ENCODE results near the gene DEDD2.

The DEDD2 gene

GRCh38 chr19:42248270-42249148 is 31.0 kb upstream of the DEDD2 start:
- no peak for DNase-seq (ENCODE audit: low read depth in 2 of 2)

- no peak for DNase-seq (ENCODE audit: low read depth in 2 of 2)
Measured at GRCh38 chr19:42247640-42248199, 30.2 kb upstream of the DEDD2 start.

DNA sequence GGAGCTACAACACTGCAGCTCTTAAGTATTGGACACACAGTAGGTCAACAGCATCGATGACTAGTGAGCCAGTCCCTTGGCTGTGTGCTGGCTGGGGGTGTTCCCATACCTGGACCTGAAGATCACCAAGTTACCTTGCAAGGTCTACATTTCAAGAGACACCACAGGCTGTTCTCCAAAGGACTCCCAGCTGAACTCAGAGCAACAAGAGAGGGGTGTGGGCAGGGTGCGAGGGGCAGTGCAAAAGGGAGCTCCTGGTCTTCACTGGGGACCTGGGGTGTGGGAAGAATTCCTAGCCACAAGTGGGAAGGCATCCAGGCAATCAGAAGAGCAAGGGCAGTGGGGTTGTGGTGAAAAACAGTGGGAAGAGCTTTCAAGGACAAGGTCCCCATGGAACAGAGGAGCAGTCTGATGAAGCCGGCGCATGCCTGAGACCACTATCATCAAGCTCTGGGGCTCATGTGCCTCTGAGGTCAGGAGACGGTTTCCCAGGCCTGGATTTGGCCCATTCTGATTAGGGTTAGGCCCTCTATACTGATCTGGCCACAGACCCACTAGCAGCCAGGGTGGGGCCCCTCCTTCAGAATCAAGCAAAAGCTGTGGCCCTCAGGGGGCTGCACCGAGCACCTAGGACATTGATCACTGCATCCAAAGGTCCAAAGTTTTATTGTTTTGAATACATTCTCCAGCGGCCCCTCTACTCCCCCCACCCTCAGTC is 29.6 kb upstream of the DEDD2 start:
- DNase-seq (ENCODE audit: low read depth in 2 of 2) = no peak

DNA sequence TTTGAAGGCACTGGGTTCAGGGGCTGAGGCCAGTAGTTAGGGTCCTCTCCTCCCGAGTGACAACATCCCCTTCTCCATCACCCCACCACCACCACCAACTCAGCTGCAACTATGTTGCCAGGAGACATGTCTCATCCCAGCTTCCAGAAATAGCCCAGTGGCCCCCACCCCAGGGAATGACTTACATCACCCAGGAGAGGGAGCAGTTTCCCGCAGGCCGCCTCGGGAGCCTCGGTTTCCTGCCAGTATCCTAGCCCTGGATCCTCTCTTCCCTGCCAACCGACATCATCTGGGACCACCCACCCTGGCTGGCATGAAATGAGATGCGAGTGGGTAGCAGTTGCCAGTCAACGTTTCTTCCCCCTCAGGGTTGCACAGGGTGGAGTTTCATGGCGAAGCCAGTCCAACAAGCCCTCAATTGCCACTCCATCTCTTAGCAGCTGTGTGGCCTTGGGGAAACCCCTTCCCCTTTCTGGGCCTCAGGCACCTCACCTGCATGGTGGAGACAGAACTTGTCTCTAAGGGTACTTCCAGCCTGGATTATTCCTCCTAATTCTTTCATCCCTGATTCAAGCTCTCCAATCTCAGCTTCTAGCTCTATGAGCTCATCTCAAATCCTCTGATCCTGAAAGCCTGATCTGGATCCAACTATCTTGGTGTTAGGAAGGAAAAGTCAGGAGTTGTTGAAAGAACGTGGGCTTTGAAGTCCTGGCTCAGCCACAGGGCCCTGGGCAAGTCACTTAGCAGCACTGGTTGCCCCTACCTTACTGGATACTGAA is 28.9 kb upstream of the DEDD2 start:
- no peak for DNase-seq (ENCODE audit: low read depth in 2 of 2)

DNA sequence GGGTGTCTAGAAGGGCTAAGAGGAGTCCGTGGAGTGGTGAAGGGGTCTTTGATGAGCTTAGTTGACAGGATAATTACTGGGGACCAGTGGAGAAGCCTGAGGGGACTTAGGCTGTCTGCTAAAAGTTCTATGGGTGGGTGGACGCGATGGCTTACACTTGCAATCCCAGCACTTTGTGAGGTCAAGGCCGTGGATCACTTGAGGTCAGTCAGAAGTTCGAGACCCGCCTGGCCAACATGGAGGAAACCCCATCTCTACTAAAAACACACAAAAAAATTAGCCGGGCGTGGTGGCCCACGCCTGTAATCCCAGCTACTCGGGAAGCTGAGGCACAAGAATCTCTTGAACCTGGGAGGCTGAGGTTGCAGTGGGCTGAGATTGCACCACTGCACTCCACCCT is 27.8 kb upstream of the DEDD2 start:
- DNase-seq (ENCODE audit: low read depth in 2 of 2) = no peak

- DNase-seq (ENCODE audit: low read depth in 2 of 2) = peak; percentile 78 to 79
Measured at GRCh38 chr19:42244347-42245220, 27.1 kb upstream of the DEDD2 start.

DNA sequence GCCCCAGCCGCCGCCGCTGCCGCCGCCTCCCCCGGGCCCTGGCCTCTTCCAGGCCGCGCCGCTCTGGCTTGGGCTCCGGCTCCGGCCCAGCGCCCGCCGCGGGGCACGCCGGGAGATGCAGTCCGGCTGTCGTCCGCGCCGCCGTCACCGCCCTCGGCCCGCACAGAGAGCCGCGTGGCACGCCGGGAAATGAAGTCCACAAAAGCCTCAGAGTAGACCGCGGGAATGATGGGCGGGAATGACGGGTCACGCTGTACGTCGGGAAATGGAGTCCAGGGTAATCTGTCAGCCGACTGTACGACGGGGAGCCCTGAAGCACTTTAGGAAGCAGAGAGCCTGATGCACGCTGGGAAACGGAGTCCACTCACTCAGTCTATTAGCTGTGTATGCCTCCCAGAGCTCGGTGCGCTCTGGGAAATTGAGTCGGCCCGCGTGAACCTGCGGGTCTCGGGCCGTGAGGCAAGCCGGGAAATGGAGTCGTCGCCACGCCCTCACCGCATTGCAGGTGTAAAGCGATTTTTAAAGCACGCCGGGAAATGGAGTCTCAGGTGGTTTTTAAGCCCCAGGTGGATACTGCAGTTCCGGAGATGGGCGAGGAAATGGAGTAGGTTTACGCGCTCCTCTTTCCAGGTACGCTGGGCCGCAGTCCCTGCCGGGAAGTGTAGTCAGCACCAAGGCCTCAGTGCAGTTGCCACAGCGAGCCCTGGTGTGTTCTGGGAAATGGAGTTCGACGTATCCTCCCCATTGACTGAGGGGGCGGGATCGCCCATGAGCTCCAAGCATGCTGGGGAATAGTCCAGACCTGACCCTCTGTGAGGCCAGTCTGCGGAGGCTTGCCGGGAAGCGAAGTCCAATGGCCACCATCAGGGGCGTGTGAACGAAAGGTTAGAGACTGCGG is 25.3 kb upstream of the DEDD2 start, which contains the start of gene GSK3A:
Gene GSK3A, minus strand, starts transcription at position 91 of the 898 bp plus-strand sequence. CDS start 137 bp downstream, outside the sequence.
- peak; percentile 84 to 86 for DNase-seq (ENCODE audit: low read depth in 2 of 2)

DNA sequence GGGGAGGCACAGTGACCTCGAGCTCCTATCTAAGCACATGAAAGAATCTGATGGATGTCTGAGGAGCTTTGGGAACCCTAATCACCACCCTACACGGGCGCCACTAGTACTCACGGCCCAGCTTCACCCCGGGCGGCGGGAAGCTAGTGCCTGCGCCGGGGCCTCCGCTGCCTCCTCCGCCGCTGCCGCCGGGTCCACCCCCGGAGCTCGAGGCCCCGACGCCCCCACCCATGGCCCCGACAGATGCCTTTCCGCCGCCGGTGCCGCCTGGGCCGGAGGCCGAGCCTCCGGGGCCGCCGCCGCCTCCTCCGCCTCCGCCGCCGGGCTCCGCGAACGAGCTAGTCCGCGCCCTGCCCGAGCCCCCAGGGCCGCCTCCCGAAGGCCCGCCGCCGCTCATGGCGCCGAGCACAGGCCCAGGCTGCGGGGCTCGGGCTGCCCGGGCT is 24.6 kb upstream of the DEDD2 start:
- DNase-seq (ENCODE audit: low read depth in 2 of 2) = no peak

GRCh38 chr19:42241279-42241678 is 23.8 kb upstream of the DEDD2 start:
- no peak for DNase-seq (ENCODE audit: low read depth in 2 of 2)

DNA sequence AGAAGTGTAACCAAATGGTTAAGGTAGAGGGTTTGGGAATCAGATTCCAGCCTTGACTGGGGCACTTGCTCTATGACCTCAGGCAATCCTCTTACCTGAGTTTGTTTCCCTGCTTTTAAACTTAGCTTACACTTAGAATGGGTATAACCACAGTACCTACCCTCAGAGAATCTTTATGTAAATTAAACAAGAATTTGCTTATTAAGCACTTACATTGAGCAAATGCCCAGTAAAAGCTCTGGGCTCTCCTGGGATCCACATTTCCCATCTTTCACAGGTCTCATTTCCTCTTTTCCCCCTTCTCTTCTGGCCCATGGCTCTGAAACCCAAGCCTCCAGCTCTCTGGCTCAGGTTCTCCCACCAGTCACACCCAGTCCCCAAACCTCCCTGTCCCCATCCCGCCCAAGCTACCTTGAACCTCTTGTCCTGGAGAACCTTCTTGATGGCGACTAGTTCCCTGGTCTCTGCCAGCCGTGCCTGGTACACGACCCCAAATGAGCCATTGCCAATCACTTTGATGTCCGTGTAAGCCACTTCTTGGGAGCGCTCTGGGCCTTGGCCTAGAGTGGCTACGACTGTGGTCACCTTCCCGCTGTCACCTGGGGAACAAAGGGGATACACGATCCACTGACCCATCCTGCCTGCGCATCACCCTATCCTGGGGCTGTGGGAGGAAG is 22.2 kb upstream of the DEDD2 start:
- no peak for DNase-seq (ENCODE audit: low read depth in 2 of 2)

- DNase-seq (ENCODE audit: low read depth in 2 of 2) = no peak
Measured at GRCh38 chr19:42235181-42235580, 17.7 kb upstream of the DEDD2 start.

- no peak for DNase-seq (ENCODE audit: low read depth in 2 of 2)
Measured at GRCh38 chr19:42234364-42234763, 16.9 kb upstream of the DEDD2 start.

- DNase-seq (ENCODE audit: low read depth in 2 of 2) = no peak
Measured at GRCh38 chr19:42233678-42234292, 16.3 kb upstream of the DEDD2 start.

GRCh38 chr19:42233106-42233505 is 15.6 kb upstream of the DEDD2 start:
- no peak for DNase-seq (ENCODE audit: low read depth in 2 of 2)

DNA sequence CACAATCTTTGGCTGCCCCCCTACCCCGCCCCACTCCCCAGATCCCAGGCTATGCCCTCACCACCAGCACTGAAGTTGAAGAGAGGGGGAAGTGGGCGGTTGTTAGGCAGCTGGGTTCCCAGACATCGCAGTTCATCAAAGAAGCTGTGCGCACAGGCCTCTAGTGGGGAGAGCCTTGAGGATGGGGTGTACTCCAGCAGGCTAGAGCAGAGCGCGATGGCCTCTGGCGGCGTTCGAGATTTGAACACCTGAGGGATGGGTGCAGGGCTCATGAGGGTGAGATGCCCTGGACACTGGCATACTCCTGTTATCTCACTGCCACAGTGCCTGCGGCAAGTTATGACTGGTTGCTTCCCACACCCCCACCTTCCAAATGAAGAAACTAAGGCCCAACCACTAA is 15.0 kb upstream of the DEDD2 start:
- DNase-seq (ENCODE audit: low read depth in 2 of 2) = no peak

DNA sequence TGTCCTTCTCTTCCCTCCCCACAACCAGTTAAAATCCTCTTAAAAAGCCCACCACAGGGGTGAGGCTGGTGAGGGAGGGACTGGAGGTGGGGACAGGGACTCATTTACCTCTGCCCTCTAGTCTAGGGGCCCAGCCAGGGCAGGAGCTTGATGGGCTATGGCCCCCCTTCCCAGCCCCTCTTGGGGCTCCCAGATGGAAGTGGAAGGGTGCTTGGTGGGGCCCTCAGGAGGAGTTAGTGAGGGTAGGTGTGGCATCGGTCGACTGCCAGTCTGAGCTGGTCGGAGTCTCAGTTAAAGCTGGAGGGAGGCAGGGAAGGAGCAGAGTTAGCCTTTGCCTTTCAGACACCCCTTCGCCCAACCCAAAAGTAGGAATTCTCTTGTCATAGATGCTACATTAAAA is 13.1 kb upstream of the DEDD2 start:
- no peak for DNase-seq (ENCODE audit: low read depth in 2 of 2)

- DNase-seq (ENCODE audit: low read depth in 2 of 2) = no peak
Measured at GRCh38 chr19:42229855-42230351, 12.4 kb upstream of the DEDD2 start.

- DNase-seq (ENCODE audit: low read depth in 2 of 2) = no peak
Measured at GRCh38 chr19:42229301-42229854, 11.9 kb upstream of the DEDD2 start.

Measured in stimulated activated CD8-positive, alpha-beta memory T cell treated with anti-CD3 and anti-CD28 coated beads, Interleukin-7, amount 100 ng/mL, for 1 hour (primary cell).